ENCODE data around the gene CD300H.

CD300H gene

GRCh38 chr17:74549343-74549742, 18.0 kb downstream of the CD300H start:
- no peak overlapping the region for H3K4me2 ChIP-seq (ENCODE audit: low read depth, low read length, poor library complexity, severe bottlenecking)

GRCh38 chr17:74547736-74548135, 19.6 kb downstream of the CD300H start:
- TF ChIP-seq EZH2phosphoT487 (IDR thresholded peaks at IDR 0.05; ENCODE audit: borderline replicate concordance) (no peak), CTCF (conservative IDR thresholded peaks at IDR 0.05; ENCODE audit: low read length) (no peak)
- Histone ChIP-seq H3K27me3 (ENCODE audit: insufficient read depth, low read length, poor library complexity, severe bottlenecking) (no peaks in the 10 kb centered on the region), H3K79me2 (ENCODE audit: insufficient read depth, low read length) (no peaks in the 10 kb centered on the region), H3K4me1 (ENCODE audit: insufficient read depth, low read length, poor library complexity, severe bottlenecking) (peaks cover 24% of the 10 kb centered on the region), H3K9ac (ENCODE audit: low read depth, low read length, poor library complexity, severe bottlenecking) (no peak overlapping the region), H3F3A (ENCODE audit: low read depth) (no peaks in the 10 kb centered on the region), H3K9me2 (replicated peaks; ENCODE audit: low read depth, low read length) (no peaks in the 10 kb centered on the region), H3K4me3 (ENCODE audit: low read length, poor library complexity, severe bottlenecking) (no peak overlapping the region), H3K36me3 (ENCODE audit: insufficient read depth, low read length) (no peaks in the 10 kb centered on the region), H2AFZ (ENCODE audit: low read length) (no peak overlapping the region), H4K20me1 (ENCODE audit: insufficient read depth, low read length, poor library complexity, severe bottlenecking) (no peaks in the 10 kb centered on the region), H3K9me3 (ENCODE audit: insufficient read depth, low read depth, low read length) (no peaks in the 10 kb centered on the region), H3K4me2 (ENCODE audit: low read depth, low read length, poor library complexity, severe bottlenecking) (peak overlapping the region; percentile 39)

More at GRCh38 chr17:74549343-74549742, 18.0 kb downstream of the CD300H start:
- no peak for TF ChIP-seq CTCF (conservative IDR thresholded peaks at IDR 0.05; ENCODE audit: low read length)
- TF ChIP-seq EZH2phosphoT487 (IDR thresholded peaks at IDR 0.05; ENCODE audit: borderline replicate concordance): no peak
- Histone ChIP-seq H3K9me2 (replicated peaks; ENCODE audit: low read depth, low read length) (no peaks in the 10 kb centered on the region), H3K4me1 (ENCODE audit: insufficient read depth, low read length, poor library complexity, severe bottlenecking) (peaks cover 24% of the 10 kb centered on the region), H2AFZ (ENCODE audit: low read length) (no peak overlapping the region), H3K79me2 (ENCODE audit: insufficient read depth, low read length) (no peaks in the 10 kb centered on the region), H3K4me3 (ENCODE audit: low read length, poor library complexity, severe bottlenecking) (no peak overlapping the region), H3K27me3 (ENCODE audit: insufficient read depth, low read length, poor library complexity, severe bottlenecking) (no peaks in the 10 kb centered on the region), H3K36me3 (ENCODE audit: insufficient read depth, low read length) (no peaks in the 10 kb centered on the region), H4K20me1 (ENCODE audit: insufficient read depth, low read length, poor library complexity, severe bottlenecking) (no peaks in the 10 kb centered on the region), H3F3A (ENCODE audit: low read depth) (no peaks in the 10 kb centered on the region), H3K9ac (ENCODE audit: low read depth, low read length, poor library complexity, severe bottlenecking) (no peak overlapping the region), H3K9me3 (ENCODE audit: insufficient read depth, low read depth, low read length) (no peaks in the 10 kb centered on the region)

GRCh38 chr17:74547264-74547663, 20.0 kb downstream of the CD300H start:
- peaks cover 24% of the 10 kb centered on the region for H3K4me1 ChIP-seq (ENCODE audit: insufficient read depth, low read length, poor library complexity, severe bottlenecking)
- H3K4me2 ChIP-seq (ENCODE audit: low read depth, low read length, poor library complexity, severe bottlenecking): peak overlapping the region; percentile 39
- no peak overlapping the region for H2AFZ ChIP-seq (ENCODE audit: low read length)
- no peaks in the 10 kb centered on the region for H3F3A ChIP-seq (ENCODE audit: low read depth)
- no peak overlapping the region for H3K9ac ChIP-seq (ENCODE audit: low read depth, low read length, poor library complexity, severe bottlenecking)
- H4K20me1 ChIP-seq (ENCODE audit: insufficient read depth, low read length, poor library complexity, severe bottlenecking): no peaks in the 10 kb centered on the region
- no peak for TF ChIP-seq EZH2phosphoT487 (IDR thresholded peaks at IDR 0.05; ENCODE audit: borderline replicate concordance)
- no peak for TF ChIP-seq CTCF (conservative IDR thresholded peaks at IDR 0.05; ENCODE audit: low read length)
- no peaks in the 10 kb centered on the region for H3K36me3 ChIP-seq (ENCODE audit: insufficient read depth, low read length)
- no peaks in the 10 kb centered on the region for H3K79me2 ChIP-seq (ENCODE audit: insufficient read depth, low read length)
- no peaks in the 10 kb centered on the region for H3K27me3 ChIP-seq (ENCODE audit: insufficient read depth, low read length, poor library complexity, severe bottlenecking)
- H3K4me3 ChIP-seq (ENCODE audit: low read length, poor library complexity, severe bottlenecking): no peak overlapping the region
- no peaks in the 10 kb centered on the region for H3K9me3 ChIP-seq (ENCODE audit: insufficient read depth, low read depth, low read length)
- no peaks in the 10 kb centered on the region for H3K9me2 ChIP-seq (replicated peaks; ENCODE audit: low read depth, low read length)

All from Loucy (cell line).